GM18907 (cell line): Measurements from ENCODE around the gene AMBP.

Experiments used
- ATAC-seq: cut with Tn5 transposase; IDR thresholded peaks from one replicate; pipeline ENCODE4 v1.9.1; 2021; ENCODE audit warnings: mild to moderate bottlenecking, moderate library complexity; ENCODE audit not compliant: unreplicated experiment

Gene AMBP

GRCh38 chr9:114078021-114078780 lies at the start of gene AMBP:
AMBP (minus strand) TSS chr9:114078300; CDS start chr9:114078209, 91 bp downstream.
- ATAC-seq: no peak

DNA sequence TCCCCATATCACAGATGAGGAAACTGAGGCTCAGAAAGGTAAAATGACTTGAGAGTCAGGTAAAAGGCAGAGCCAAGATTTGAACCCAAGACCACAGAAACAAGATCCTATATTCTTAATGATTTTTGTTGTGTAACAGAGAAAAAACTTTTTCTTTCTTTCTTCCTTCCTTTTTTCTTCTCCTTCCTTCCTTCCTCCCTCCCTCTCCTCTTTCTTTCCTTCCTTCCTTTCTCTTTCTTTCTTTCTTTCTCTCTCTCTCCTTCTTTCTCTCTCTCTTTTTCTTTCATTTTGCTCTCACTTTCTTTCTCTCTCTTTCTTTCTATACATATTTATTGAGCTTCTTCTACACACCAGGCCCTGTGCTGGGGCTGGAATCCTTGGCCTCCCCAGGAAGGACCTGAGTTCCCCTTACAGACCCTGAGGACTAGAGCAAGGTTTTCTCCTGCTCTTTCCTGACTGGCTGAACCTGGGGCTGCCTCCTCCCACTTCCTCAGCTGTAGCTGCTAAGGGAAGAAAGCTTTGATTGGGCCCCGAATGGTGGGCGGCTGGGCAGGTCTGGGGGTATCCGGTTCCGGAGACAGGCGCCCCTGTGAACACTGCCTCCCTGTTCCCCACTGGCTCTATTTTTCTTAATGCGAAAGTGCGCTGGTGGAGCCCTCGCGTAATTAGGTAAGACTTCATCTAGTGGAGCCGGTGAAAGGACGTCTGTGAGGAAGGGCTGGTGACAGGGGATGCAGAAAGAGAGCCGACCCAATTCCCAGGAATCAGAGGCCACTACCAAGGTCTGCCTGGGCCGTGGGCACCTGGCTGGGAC lies 48.4 kb upstream of the AMBP start:
- ATAC-seq: no peak

GRCh38 chr9:114125476-114126013 lies 47.4 kb upstream of the AMBP start:
- ATAC-seq: no peak

DNA sequence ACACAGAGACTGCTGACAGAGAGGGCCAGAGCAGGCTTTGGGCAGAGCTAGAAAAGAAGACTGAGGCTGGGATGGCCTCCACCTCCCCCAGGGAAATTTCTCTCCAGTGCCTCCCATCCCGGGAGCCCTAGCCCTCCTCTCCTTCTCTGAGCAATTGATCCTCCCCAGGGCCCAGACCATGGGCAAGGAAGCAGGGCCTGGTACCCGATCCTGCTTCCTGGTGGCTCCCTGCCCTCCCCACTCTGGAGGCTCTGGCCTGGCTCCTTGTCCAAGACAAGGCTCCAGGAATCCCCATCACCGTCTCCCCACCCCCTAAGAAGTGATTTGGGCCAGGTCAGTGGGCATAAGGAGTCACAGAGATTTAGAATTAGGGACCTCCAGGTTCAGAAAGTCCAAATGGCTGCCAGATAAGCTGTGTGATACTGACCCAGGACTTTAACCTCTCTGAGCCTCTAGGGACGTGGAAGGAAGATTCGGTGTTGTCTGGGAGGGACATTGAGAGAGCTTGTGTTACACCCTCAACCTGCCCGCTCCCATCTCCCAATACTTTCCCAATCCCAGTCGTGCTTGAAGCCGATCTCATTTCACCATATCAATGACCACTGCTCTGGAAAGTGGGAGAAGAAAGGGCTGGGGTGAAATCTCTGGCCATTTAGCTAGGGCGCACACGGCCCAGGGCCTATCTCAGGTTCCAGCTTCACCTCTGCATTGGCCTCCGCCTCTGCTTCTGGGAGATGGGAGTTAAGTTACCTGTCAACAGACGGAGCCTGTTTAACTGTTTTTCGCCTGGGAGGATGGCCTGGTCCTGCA lies 46.8 kb upstream of the AMBP start:
- no peak for ATAC-seq

GRCh38 chr9:114124138-114124537 lies 46.0 kb upstream of the AMBP start:
- ATAC-seq: no peak

- no peak for ATAC-seq
Observed at GRCh38 chr9:114123031-114123977, 45.2 kb upstream of the AMBP start.

DNA sequence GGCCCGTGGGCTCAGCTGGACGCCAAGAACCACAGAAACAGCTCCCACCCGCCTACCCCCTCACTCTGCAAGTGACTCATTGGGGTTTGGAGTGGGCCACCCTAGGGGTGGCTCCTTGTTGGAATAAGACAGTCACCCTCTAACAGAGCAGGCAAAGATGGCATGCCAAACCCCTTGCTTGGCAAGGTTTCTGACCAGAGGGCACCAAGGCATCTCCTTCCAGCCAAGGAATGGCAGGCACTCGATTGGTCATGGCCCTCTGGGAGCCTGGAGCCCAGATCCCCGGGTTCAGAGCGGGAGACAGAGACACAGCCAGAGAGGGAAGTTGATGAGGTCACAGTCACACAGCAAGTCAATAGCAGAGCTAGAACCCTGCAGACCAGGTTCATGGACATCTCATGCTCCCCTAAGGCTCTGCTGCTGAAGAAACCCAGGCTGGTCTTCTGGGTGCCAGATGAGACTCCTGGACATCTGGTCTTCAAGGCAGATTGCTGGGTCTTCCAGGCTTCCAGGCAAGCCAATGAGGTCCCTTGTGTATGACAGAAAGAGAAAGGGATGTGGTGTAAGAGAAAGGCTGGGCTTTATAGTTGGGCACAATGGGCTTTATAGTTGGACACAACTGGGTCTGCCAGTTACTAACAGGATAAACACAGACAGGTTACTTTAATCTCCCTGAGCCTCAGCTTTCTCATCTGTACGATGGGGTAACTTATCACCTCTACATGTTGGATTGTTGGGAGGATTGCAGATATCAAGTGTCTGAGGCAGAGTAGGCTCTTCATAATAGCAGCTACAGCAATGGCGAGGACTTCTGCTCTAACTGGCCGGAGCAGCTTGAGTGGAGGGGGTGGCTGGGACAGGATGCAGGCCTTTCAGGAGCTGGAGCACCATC lies 44.3 kb upstream of the AMBP start:
- no peak for ATAC-seq

- no peak for ATAC-seq
Observed at GRCh38 chr9:114121227-114122135, 43.4 kb upstream of the AMBP start.

GRCh38 chr9:114120192-114121014 lies 42.3 kb upstream of the AMBP start:
- ATAC-seq: no peak

DNA sequence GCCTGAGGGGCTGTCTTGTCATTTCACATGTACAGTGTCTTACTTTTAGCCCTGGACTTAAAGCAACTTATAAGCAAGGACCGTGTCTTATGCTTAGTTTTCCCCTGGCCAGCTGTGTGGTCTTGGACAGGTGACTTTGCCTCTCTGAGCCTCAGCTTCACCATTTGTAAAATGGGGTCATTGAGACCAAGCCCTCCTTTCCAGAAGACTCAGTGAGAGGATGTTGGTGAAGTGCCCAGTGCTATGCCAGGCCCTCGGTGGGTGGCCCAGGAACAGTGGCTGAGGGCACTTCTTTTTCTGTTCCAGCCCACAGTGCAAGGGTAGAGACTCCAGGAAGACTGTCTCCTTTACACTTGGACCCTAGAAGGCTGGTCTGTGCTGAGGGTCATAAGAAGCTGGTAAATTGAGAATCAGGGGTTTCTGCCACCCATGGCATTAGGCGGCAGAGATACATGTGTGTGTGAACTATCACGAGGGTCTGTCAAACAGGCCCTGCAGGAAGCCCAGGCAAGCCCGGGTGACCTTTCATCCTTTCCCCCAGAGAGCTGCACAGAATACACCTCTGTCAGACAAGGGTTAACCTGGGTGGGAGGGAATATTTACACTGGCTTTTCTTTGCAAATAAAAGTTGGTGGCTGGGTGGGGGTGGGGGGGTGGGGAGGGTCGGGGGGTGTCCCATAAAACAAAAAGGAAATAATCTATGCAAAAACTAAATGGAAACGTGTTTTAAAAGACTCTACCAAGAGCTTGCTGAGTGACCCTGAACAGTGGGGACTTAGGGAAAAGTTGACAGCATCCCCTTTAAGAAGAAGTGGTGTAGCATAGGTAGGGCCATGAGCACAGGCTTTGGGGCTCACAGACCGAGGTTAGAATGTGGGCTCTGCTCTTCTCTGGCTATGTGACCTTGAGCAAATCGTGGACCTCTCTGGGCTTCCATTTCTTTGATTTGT lies 41.4 kb upstream of the AMBP start:
- no peak for ATAC-seq

DNA sequence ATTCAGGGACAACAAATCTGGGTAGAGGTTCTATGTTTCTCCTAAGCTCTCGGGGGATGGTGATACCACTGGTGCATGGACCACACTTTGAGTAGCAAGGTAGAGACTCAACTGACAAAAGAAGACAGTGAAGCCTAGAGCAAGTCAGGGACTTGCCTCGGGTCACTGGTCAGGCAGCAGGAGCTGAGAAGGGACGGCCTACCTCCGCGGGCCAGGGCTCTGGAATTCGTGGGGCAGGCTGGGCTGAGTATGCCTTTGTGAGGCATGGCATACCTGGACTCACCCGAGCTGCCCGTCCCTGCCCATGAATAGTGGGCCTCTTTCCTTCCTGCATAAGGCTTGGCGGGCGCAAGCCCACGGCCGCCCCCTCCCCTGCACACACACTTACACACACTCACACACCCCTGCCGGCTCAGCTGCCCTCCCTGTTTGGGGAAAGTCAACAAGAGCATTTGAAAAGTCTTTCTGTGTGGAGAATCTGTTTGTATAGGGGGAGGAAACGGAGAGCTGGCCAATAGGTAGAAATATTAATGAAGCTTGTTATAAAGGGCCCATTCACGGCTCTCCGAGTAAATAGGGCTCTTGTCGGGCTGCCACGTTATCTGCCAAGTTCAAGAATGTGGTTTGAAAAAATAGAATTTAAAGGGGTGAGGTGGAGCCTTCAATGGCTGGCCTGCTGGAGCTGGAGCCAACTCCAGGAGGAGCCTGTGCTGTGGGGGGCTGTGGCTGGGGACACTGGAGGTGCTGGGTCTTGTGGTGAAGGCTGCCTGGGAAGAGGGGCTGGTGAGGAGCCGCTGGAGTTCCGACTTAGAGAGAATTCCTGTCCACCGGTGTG lies 40.1 kb upstream of the AMBP start:
- no peak for ATAC-seq

GRCh38 chr9:114117614-114117995 lies 39.5 kb upstream of the AMBP start:
- ATAC-seq: no peak

DNA sequence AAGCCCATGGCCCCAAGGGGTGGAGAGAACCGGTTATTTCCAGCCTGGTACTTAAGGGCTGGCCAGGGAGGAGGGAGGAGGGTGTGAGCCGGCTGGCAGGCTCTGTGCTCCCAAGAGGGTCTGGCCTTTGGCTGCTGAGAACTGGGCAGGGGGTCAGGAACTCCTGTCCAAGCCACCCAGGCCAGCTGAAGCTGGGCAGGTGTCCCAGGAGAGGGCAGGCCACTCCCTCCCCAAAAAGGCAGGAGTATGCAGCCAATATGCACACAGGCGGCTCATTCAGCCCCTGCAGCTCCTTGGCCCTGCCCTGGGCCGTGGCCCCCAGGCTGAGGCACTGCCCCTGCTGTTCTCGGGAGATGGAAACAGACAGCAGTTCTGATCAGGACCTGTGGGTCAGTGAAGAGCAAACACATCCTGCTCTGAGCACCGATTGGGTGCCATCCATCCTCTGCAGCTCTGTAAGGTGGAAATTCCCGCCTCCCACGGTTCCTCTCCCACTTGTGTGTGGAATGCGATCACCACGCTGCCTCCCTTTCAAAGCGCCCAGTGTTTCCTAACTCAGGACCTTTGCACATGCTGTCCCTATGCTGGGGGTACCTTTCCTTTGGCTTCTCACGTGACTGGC lies 38.1 kb upstream of the AMBP start:
- no peak for ATAC-seq

DNA sequence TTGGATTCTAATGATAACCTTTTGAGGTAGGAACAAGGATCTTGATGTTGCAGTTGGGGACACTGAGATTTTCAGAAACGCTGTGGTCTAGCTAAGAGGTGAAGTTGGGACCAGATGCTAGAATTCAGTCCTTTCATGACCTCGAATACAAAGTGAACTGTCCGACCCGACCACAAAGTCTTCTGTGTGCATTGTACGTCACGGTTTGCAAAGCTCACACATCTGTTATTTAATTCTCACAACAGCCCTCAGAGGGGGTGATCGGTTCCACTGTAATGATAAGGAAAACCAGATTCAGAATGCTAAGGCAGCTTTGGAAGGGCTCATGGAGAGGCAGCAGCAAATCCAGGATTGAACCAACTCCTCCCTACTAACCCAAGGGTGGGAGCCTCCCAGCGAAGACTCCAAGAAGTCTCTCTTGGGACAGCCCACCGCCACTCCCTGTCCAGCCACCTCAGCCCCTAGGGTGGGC lies 37.6 kb upstream of the AMBP start:
- no peak for ATAC-seq

DNA sequence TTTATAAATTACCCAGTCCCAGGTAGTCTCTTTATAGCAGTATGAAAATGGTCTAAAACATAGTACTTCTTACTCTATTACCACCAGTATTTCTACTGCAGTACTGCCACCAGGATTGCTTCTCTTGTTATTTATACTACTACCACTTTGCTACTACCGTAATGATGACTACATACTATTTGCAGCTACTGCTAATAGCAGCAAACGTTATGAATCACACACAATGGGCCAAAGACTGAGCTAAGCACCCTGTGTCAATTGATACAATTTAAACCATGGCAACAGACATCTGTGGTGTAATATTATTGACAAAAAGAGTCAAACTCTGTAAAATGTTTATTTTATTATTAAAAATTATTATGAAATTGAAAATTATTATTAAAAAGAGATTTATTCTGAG lies 36.3 kb upstream of the AMBP start:
- ATAC-seq: no peak
